ENCODE data around the gene NF1.
"Not testable (repeated sequence)": the region's sequence is repeated elsewhere in the genome, so short reads cannot be mapped to it uniquely, and the experiment has no call there.

The NF1 gene, protein sequence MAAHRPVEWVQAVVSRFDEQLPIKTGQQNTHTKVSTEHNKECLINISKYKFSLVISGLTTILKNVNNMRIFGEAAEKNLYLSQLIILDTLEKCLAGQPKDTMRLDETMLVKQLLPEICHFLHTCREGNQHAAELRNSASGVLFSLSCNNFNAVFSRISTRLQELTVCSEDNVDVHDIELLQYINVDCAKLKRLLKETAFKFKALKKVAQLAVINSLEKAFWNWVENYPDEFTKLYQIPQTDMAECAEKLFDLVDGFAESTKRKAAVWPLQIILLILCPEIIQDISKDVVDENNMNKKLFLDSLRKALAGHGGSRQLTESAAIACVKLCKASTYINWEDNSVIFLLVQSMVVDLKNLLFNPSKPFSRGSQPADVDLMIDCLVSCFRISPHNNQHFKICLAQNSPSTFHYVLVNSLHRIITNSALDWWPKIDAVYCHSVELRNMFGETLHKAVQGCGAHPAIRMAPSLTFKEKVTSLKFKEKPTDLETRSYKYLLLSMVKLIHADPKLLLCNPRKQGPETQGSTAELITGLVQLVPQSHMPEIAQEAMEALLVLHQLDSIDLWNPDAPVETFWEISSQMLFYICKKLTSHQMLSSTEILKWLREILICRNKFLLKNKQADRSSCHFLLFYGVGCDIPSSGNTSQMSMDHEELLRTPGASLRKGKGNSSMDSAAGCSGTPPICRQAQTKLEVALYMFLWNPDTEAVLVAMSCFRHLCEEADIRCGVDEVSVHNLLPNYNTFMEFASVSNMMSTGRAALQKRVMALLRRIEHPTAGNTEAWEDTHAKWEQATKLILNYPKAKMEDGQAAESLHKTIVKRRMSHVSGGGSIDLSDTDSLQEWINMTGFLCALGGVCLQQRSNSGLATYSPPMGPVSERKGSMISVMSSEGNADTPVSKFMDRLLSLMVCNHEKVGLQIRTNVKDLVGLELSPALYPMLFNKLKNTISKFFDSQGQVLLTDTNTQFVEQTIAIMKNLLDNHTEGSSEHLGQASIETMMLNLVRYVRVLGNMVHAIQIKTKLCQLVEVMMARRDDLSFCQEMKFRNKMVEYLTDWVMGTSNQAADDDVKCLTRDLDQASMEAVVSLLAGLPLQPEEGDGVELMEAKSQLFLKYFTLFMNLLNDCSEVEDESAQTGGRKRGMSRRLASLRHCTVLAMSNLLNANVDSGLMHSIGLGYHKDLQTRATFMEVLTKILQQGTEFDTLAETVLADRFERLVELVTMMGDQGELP (N-terminal part only)

GRCh38 chr17:31094600-31095235 is at the start of gene NF1:
Gene NF1 (plus strand): TSS chr17:31094977. CDS start chr17:31095310, 333 bp downstream.
- peak; percentile 95 for DNase-seq

DNA sequence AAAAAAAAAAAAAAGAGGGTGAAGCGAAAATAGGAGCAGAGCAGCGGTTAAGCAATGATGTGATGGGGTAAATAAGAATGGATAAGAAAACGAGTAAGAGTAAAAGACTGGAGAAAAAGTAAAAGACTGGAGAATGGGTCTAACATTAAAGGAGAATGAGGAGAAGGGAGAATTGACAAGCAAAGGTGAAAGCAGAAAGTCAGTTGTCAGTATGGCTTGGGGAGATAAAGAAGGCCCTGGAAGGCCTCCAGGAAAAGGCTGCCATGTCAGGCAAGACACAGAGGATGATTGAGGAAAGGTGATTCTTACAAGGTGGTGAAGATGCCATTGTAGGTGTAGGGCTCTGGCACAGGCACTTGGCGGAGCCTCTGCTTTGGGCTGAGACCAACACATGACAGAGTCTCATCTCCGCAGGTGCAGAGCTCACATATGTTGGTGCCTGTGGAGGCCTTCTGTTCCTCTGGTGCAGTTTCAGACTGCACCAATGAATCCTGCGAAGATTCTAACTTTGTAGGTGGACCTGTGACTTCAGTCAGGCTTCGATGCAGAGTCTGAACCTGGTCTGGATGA is 47.8 kb upstream of the NF1 start:
- DNase-seq: not testable (repeated sequence)

DNA sequence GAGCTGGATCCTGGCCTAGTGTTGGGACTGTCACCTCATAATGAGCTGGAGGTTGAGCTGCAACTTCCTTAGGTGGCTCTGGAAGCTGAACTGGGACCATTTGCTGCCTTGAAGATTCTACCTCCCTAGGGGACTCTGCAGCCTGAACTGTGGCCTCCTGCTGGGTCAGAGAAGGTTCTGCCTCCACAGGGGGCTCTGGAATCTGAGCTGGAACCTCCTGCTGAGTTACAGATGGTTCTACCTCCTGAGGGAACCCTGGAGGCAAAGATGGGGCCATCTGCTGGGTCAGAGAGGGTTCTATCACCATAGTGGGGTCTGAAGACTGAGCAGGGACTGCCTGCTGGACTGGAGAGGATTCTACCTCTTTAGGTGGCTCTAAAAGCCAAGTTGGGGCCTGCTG is 46.6 kb upstream of the NF1 start:
- DNase-seq: no peak

DNA sequence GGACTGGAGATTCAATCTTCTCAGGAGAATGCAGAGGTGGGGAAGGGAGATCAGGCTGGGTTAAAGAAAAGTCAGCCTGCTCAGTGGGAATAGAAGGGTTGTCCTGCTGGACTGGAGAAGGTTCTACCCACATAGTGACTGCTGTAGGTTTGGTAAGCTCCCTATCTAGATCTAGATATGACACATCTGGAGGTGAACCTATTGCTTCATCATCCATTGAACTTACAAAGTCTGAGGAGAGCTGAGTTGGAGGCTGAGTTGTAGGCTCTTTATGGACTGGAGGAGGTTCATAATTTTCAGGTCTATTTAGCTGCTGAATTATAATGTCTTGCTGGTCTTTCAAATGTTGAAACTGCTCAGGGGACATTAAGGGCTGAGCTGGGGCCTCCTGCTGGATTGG is 46.0 kb upstream of the NF1 start:
- no peak for DNase-seq

- no peak for DNase-seq
These were observed 43.8 kb upstream of the NF1 start for GRCh38 chr17:31050948-31051347.

- DNase-seq: no peak
These were observed 43.3 kb upstream of the NF1 start for GRCh38 chr17:31051506-31051905.

GRCh38 chr17:31052187-31052889 is 42.4 kb upstream of the NF1 start:
- DNase-seq: peak; percentile 36

DNA sequence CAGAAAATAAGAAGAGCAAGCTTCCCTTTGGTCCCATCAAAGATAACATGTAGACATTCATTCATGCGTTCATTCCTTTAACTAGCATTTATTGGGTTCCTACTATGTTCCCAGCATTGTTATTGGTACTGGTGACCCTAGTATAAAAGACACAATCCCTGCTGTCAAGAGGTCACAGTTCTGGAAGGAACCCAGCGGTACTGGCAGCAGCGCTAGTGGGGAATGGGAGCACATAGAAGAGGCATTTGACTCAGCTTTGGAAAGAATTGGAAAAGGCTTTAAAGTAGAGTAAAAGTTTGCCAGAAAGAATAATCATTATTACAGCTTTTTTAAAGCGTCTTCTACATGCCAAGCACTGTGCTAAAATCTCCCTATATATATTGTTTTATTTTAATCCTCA is 41.7 kb upstream of the NF1 start:
- no peak for DNase-seq

- no peak for DNase-seq
These were observed 40.0 kb upstream of the NF1 start for GRCh38 chr17:31054761-31055160.

GRCh38 chr17:31058976-31059375 is 35.8 kb upstream of the NF1 start:
- DNase-seq: no peak

DNA sequence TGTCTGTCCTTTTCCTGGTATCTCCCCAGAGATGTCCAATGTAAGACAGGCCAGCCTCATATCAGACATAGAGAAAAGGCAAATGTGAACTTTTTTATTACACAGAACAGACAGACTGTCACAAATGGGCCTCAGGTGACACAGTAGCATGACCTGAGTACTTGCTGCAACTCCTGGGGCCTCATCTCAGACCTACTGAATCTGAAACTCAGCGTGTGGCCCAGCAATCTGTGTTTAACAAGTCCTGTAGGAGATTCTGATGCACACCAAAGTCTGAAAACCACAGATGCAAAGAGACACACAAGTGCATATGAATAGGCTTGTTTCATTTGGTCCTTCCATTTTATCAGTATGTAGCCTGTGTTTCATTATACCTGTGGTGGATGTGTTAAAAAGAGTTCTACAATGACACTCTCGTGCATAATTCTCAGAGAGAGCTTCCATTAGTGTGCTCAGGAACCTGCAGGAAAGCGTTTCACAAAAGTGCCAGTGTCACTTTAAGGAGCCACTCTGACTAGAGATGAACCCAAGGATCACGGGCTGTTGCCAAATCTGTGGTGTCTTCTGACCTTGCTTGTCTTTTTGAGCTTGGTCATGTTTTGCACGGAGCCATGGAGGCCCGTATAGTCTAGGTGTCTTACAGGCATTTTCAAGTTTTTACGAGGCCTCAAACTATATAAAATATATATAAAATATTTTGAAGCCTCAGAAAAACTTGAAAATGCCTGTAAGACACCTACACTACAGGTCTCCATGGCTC is 33.8 kb upstream of the NF1 start:
- DNase-seq: peak; percentile 60

- no peak for DNase-seq
These were observed 33.1 kb upstream of the NF1 start for GRCh38 chr17:31061678-31062077.

GRCh38 chr17:31062346-31062745 is 32.4 kb upstream of the NF1 start:
- no peak for DNase-seq

- DNase-seq: no peak
These were observed 30.1 kb upstream of the NF1 start for GRCh38 chr17:31064707-31065106.

DNA sequence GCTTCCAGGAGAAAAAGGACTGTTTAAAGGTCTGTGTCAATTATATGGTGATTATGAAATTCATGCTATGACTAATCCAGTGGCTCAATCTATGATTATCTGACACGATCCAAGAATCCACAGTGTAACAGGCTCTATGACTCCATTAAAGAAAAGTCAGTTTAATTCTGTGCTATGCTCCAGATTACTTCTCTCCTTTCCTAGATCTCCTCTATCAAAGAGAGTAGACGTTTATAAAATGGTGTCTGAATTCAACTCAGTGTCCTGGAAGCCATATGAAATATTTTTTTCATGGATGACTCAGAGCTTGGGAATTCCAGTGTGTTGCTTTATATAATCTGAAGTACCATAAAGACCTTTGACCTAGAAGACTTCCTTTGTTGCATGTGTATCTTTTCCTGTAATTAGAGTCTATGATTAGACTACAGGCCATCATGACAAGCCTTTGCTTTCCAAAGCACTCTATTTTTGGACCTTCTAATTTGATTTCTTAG is 27.0 kb upstream of the NF1 start:
- peak; percentile 23 for DNase-seq

- peak; percentile 71 for DNase-seq
These were observed 26.5 kb upstream of the NF1 start for GRCh38 chr17:31068291-31068690.

DNA sequence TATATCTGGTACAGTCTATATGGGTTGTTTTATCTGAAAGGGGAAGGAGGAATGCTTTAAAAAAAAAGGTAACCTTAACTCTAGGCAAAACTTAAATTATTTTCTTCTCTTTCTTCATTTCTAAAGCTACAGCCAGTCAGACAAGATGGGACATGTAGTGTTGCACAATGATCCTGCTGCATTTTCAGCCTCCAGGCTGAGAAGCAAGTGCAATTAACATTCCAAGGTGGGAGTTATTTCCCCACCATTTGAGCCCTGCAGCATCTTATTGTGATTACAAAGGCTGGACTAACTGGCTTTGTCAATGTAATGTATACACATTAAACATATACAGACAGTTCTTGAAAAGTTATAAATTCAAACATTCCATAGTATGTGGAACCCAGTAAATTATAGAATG is 22.6 kb upstream of the NF1 start:
- no peak for DNase-seq

GRCh38 chr17:31073411-31073810 is 21.4 kb upstream of the NF1 start:
- no peak for DNase-seq

- DNase-seq: no peak
These were observed 19.8 kb upstream of the NF1 start for GRCh38 chr17:31074772-31075555.

GRCh38 chr17:31078290-31078689 is 16.5 kb upstream of the NF1 start:
- no peak for DNase-seq
